Epidermal melanocyte (primary cell): ENCODE data around the gene SLC66A3.

Source experiments
- DNase-seq: peaks from one replicate; pipeline ENCODE4 v3.0.0; 2011; ENCODE audit warnings: low spot score; ENCODE audit not compliant: insufficient read length

Gene SLC66A3

DNA sequence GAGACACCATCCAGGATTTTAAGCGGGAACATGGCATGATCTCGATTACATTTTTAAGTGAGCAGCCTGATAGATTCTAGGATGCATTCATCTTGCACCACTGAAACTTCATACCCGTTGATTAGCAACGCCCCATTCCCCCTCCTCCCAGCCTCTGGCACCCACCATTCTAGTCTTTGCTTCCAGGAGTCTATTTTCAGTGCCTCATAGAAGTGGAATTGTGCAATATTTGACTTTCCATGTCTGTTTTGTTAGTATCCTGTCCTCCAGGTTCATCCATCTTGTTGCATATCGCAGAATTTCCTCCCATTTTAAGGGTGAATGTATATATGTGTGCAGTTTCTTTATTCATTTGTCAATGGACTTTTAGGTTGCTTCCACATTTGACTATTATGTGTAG, 20.9 kb upstream of the SLC66A3 start:
- DNase-seq, result no peak

DNA sequence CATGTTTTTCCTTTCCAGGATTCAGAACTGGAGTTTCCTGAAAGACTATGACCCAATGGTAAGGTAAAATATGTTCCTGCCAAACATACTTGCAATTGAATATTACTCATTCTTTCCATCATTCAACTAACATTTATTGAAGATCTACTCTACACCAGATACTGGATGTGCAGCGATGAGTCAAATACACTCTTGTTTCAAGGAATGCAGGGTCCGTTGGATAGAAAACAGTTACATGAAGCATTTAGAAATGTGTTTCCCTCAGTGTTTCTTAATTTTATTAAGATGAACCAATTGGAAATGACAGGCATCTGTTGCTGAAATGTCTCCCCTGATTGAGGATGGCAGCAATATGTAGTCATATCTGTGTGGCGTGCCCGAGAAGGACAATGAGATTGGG, 14.8 kb upstream of the SLC66A3 start:
- no peak for DNase-seq

DNA sequence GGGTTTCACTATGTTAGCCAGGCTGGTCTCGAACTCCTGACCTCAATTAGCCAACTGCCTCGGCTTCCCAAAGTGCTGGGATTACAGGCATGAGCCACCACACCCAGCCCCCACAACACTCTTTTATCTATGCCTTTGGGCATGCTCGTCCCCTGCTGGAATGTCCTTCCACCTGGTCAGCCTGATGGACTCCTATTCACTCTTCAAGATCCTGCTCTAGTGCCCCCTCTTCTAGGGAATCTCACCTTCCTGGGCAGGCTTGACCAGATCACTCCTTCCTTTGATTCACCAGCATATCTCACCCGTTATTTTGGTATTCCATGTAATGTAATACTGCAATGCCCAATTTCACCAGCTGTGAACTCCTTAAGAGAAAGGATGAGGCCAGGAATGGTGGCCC, 13.9 kb upstream of the SLC66A3 start:
- no peak for DNase-seq

DNA sequence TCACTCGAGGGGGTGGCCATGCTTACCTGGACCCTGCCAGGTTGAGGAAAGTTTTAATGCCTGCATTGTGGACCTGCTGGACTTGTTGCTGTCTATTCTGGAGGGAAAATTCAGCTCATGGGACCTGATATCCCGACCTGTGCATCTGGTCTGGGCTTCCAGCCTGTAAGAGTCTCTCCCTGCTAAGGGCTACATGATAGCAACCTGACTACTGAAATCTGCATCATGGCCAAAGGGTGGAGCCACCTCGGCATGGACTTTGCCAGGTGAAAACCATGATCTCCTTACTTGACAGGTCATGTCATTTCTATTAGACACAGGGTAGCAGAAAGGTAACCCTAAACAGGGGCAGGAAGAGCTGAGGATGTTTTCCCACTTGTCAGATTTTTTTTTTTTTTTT, 12.9 kb upstream of the SLC66A3 start:
- no peak for DNase-seq

DNA sequence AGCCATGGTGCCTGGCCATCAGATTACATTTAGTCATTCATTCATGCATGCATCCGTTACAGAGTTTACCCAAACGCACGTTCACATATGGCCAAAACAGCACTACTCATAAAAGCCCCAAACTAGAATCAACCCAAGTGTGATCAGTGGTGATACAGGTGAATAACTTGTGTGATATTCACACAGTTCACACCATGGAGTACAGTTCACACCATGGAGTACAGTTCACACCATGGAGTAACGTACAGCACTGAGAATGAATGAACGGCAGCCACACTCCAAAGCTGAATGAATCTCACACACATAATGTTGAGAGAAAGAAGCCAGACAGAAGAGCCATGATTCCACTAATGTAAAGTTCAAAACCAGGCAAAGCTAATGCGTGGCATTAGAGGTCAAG, 12.3 kb upstream of the SLC66A3 start:
- DNase-seq, result no peak

DNA sequence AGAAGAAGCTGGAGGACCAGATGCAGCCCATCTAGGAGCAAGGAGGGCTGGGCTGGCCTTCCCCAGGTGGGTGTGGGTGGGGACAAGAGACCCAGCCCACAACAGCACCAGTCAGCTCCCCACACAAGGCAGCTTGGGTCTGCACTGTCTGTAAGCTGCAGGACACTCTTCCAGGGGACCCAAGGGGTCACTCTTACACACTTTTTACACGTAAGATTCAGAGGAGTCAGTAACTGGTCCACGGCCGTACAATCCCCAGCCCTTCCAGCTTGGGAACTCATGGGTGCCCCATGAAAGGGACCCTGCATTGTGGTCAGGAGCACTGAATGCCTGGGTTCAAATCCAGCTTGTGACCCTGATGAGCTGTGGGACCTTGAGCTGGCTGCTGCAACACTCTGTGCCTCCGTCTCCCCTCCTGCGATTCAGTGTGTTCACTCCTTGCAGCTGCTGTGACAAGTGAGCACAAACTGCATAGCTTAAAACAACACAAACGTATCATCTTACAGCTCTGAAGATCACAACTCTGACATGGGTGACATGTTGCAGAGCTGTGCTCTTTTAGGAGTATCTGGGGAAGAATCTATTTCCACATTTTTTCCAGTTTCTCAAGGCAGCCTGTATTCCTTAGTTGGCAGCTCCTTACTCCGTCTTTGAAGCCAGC, 11.1 kb upstream of the SLC66A3 start:
- no peak for DNase-seq

DNA sequence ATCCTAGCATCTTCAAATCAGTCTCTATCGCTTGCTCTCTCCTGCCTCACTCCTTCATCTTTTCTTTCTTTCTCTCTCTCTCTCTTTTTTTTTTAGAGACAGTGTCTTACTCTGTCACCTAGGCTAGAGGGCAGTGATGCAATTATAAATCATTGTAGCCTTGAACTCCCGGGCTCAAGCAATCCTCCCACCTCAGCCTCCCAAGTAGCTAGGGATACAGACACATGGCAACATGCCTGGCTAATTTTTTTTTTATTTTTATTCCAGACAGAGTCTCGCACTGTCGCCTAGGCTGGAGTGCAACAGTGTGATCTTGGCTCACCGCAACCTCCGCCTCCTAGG, 10.6 kb upstream of the SLC66A3 start:
- DNase-seq, result no peak

DNA sequence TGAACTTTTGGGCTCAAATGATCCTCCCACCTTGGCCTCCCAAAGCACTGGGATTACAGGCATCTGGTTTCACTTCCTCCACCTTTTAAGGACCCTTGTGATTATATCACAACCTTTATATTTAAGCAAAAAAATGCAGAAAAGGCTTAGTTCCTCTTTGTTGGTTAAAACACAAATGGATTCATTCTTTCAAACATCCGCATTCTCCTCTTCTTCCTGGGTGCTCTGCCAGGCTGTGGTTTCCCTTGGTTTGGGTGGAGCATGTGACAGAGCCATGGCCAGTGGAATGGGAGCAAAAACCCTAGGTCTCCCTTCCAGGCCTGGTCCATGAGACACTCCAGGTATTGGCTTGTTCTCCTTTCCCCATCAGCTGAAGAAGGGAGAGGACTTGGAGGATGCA, 9.9 kb upstream of the SLC66A3 start:
- DNase-seq, result no peak

DNA sequence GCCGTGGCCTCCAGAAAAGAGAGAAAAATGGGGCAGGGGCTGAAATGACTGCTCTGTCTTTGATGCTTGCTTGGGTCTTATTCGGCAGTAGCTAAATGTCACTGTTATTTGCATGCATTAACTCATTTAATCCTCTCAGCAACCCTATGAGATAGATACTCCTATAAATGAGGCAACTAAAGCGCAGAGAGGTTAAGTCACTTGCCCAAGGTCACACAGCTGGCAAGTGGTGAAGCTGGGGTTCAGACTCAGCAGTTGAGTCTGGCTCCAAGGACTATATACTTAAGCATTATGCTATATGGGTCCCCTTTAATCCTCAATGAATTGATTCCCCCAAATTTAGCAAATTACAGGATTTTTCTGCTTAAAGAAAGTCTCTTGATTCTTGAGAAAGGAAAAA, 9.2 kb upstream of the SLC66A3 start:
- DNase-seq, result no peak

DNA sequence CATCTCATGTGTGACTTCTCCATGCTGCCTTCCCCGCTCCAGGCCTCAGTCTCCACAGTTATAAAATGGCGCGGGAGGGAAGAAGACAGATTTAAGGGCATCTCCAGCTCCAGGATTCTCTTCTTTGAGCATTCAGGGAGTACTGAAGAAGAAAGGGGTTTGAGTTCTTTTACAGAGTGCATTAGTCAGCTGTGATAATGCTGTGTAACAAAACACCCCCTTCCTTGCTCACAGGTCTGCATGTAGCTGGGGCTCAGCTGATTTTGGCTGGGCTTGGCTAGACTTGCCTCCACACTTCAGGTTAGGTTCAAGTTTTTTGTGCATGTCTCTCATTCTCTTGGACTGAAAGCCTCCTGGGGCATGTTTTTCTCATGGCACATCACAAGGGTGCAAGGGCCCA, 8.0 kb upstream of the SLC66A3 start:
- no peak for DNase-seq

DNA sequence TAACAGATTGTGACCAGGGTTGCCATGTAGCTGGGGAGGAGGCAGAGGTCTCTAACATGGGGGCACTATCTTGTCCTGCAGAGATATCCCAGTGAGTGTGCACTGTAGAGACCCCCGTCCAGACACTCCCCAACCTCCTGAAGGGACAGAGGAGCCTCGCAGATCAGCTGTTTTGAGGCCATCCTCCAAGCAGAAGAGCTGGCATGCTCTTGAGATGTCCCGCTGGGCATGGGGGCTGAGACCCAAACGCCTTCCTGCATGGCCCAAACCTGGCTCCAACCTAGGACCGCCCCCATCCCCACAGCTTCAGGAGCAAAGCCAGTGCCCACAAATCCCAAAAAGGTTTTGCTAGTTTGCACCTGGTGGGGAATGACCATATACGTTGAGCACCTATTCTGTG, 2.7 kb upstream of the SLC66A3 start:
- no peak for DNase-seq

DNA sequence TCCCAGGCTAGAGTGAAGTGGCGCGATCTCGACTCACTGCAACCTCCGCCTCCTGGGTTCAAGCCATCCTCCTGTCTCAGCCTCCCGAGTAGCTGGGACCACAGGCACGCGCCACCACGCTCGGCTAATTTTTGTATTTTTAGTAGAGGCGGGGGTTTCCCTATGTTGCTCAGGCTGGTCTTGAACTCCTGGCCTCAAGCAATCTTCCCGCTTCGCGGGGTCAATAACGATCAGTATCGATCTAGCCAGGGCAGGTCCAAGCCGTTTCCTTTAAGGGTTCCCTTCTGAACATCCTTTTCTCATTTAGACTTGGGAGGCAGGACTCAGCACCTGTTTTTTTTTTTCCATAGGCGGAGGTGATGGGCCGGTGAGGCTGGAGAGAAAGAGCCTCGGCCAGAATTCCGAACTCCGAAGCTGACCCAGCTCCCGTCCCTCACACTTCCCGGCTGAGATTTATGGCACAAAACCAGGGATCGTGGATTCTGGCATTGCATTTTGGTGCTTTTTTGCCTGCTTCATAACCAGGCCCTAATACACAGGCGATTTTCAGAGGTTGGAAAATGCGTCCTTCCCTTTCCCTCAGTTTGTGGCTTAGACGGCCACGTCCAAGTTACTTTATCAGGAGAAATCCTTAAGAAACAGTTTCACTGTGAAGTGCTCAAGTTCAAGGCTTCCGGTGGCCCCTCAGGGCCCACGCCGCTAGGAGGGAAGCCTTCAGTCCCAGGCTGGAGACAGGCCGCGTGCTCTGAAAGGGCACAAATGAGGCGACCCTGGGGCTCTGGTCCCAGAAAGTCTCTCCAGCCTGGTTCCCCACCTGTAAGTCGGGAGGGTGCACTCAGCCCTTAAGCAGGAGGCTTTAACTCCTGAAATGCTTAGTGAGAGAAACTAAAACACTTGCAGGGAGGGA, 998 bp upstream of the SLC66A3 start:
- DNase-seq, result no peak

DNA sequence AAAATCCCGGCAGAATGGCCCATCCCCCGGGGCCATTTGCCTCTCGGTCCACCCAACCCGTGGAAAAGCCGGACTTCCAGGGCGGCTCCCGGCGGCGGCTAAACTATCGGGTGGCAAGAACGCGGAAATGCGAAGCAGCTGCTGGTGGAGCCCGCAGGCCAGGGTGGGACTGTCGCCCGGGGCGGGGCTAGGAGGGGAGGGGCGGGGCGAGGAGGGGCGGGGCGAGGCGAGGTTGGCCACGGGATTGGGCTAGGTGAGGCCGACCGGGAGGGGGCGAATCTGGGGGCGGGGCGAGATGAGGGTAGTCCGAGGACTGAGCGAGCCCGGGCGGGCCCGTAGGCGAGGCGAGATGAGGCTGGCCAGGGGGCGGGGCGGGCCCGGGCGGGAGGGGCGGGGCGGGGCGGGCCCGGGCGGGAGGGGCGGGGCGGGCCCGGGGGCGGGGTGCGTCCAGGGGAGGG, 315 bp upstream of the SLC66A3 start:
- peak; percentile 98 for DNase-seq

DNA sequence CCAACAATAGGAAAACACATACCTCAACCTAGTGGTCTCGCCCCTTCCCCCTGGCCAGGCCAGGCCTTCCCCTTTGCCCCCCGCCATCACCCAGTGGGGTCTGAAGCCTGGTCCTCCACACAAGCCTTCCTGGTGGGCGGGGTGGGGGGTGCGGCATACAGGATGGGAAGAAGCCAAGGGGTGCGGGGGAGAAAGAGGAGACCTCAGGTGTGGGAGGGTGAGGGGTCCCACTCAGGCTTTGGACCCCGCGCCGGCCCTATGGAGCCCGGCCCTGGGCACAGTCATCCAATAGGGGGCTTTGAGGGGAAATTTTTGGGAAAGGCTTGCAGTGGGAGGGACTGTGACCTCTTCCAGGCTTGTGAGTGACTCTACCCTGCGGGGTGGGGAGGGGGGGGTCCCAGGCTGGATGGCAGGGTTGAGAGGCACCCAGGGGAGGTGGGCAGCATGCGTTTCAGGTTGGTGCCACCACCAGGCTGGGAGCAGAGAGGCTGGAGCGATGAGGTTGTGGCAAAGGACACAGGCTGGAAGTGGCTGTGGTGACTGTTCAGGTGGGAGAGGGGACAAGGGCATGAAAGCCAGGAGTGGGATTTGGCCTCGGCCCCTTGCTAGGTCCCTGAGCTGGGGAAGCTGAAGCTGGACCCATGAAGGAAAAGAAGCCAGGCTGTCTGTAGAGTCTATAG, 1.3 kb downstream of the SLC66A3 start:
- DNase-seq, result no peak

DNA sequence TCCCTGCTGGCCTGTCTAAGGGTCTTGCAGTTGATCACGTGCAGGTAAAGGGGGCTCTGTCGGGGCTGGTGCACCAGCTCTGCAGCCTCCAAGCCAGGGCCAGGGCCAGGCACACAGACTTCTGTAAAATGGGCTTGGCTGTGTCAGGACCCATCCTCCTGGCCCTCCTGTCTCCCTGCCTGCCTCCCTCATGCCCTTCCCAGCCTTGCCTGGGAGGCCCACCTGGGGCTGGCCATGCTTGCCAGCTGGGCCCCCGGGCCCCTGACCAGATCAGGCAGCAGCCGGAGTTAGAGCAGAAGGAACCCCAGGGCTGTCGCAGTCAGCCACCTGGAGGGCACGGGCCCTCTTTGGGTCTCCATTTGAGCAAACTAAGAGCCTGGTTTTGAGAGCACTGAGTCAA, 2.0 kb downstream of the SLC66A3 start:
- DNase-seq, result no peak

DNA sequence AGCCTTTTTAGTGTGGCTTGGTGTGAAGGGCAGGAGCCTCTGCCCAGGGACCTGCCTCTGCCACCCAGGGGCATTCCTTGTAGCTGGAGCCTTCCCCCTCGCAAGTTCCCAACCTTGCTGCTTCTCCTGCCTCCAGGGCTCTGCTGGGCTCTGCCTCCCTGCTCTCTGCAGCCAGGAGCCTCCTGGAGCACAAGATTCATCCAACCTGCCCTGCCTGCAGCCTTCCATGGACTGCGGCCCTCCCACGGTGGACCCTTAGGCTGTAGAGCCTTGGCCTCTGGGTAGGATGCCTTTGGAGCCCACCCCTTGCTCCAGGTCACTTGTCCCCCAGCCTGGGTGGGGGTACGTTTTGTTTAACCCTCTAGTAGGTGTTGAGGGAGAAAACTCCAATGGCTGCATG, 2.5 kb downstream of the SLC66A3 start:
- no peak for DNase-seq

DNA sequence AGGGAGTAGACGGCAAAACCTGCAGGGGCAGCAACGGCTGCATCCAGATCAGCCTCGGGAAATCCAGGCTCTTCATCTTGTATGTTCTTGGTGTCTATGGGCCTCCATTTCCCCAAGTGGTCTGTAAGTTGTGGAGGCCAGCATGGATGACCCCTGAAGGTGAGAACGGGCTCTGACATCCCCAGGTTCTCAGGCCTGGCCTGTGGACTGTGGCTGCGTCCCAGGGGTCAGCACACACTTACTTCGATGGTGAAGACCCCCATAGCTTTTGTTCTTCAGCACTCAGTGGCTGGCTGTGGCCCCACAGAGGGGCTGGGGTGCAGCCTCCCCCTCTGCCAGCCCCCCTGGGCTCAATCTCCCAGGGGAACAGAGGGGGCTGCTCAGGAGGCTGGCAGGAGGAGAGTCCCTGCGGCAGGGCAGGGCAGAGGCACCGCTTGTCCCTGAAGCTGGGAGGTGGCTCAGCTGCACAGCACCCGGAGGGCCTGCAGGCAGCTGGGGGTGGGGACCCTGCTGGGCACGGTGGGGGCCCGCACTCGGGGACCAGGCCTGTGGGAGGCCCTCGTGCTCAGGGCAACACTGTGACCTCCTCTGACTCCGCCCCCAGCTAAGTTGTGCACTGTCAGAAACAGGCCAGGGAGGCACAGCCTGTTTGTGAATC, 3.8 kb downstream of the SLC66A3 start:
- DNase-seq, result no peak

DNA sequence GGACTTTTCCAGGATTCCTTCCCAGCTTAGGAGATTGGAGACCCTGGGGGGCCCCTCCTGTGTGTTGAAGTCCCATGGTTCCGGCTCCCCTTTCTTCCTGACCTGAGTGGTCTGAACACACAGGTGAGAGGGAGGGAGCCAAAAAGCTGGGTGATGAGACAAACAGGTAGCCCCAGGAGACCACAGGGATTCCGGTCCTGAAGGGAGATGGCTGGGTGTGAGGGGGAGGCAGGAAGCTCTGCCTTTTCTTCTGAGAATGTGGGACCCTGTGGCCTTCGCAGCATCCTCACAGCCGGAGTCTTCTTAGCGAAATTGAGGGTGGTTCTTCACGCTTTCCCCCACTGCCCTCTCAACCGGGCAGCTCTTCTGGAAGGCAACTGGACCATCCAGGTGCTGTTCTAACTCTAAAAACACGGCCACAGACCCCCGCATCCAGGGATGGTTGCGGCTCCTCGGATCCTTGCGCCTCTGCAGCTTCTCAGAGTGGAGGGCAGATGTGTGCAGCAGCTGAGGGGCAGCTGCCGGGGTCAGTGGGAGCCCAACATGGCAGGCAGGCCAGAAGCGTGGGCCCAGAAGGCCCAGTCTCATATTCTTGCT, 4.4 kb downstream of the SLC66A3 start:
- DNase-seq, result no peak

DNA sequence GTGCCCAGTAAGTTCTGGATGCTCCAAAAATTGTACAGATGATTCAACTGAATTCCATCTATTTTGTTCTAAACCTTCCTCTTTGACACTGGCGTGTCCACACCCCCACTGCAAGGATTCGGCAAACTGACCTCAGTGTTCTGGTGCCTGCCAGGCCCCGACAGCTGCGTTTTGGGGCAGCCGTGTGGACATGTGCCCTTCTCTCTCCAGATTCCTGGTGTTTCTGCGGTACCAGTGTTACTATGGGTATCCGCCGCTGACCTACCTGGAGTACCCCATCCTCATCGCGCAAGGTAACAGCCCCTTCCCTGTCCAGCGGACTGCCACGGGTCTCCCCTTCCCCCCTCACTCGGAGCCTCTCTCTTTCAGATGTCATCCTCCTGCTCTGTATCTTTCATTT, 5.0 kb downstream of the SLC66A3 start:
- DNase-seq, result no peak

DNA sequence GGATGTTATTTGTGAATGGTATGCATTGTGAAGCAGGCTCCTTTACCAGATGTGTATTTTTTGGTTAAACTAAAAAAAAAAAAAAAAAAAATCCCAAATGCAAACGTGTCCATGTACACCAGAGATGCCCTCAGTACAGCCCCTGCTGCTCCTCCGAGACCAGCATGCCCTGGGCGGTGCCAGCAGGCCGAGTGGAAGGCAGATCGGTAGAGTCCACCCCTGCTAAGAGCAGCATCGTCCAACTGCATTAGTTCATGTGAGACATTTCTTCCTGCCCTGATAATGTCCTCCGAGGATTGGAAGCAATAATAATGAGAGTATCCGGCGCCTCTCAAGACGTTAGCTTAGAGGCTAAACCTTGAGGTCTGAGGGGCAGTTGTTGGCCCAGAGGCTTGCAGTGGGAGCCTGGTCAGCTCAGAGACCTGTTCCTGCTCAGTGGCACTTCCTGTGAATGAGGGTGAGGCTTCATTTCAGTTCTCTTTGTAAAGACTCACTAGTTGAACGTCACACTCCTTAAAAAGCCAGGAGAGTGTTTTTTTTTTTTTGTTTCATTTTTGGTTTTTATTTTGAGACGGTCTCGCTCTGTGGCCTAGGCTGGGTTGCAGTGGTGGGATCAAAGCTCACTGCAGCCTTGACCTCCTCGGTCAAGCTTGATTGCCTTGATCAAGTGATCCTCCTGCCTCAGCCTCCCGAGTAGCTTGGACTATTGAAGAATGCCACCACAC, 5.6 kb downstream of the SLC66A3 start:
- no peak for DNase-seq

DNA sequence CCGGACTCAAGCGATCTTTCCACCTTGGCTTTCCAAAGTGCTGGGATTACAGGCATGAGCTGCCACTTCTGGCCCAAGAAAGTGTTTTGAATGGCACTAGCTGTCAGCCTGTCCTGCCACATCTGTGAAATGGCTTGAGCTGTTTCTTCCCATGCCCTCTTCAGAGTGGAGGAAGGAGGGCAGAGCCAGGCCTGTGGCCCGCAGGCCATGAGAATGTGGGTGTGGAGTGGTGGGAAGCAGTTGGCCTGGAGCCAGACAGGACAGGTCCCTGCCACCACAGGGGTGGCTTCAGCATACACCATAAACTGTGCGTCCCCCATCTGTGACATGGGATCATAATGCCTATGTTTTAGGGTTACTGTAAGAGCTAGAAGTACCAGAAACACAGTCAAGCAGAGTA, 6.5 kb downstream of the SLC66A3 start:
- no peak for DNase-seq
